Activated CD4-positive, alpha-beta T cell treated with anti-CD3 and anti-CD28 coated beads for 4 hours (primary cell): ENCODE measurements around the gene AIF1.
"Not testable (repeated sequence)": the region's sequence is repeated elsewhere in the genome, so short reads cannot be mapped to it uniquely, and the experiment has no call there.

Source experiments
- DNase-seq, 2 donors: peaks; one replicate each; pipeline ENCODE4 v3.0.0-alpha.2; 2020

The AIF1 gene

DNA sequence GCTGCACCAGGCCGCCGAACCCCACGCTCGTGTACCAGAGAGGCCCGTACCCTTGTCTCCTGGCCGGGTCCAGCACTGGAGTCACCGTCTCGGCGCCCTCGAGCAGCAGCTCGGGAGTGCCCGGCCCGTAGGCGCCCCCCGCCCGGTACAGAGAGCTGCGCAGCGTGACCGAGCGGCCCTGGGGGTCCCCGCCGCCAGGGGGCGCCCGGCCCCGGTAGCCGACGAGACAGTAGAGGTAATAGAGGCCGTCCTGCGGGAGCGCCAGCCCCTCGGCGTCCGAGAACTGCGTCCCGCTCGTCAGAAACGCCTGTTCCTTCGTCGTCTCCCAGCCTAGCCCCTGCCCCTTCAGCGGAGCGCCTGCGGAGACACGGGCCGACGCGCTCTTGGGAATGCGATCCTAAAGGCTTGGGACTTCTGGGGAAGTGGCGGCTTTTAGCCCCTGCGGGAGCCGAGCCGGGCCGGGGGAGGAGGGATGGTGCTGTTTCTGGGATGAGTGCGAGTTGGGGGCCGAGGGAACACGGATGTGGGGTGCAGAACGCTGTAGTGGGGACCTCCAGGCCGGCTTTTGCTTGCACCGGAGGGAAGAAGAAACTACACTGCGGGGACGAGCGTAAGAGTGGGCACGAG is 34.1 kb upstream of the AIF1 start:
- DNase-seq: peak; percentile 86 to 89

- no peak for DNase-seq
Observed at GRCh38 chr6:31581434-31582229, 33.4 kb upstream of the AIF1 start.

GRCh38 chr6:31582230-31582643 is 32.8 kb upstream of the AIF1 start, which contains the start of gene LTB:
Gene LTB, minus strand, starts transcription at chr6:31582424. Its CDS starts 7 bp downstream, at chr6:31582417.
- peak; percentile 64 to 74 for DNase-seq

- DNase-seq: peak; percentile 35 to 47
Observed at GRCh38 chr6:31585491-31585890, 29.5 kb upstream of the AIF1 start.

GRCh38 chr6:31586008-31586407 is 29.0 kb upstream of the AIF1 start, which contains the start of gene LST1:
Gene LST1, plus strand, starts transcription at chr6:31586277. Its CDS starts 1,023 bp downstream, at chr6:31587300.
- DNase-seq: no peak

- DNase-seq: no peak
Observed at GRCh38 chr6:31586599-31587281, 28.3 kb upstream of the AIF1 start.

- DNase-seq: no peak
Observed at GRCh38 chr6:31587791-31588777, 26.9 kb upstream of the AIF1 start.

DNA sequence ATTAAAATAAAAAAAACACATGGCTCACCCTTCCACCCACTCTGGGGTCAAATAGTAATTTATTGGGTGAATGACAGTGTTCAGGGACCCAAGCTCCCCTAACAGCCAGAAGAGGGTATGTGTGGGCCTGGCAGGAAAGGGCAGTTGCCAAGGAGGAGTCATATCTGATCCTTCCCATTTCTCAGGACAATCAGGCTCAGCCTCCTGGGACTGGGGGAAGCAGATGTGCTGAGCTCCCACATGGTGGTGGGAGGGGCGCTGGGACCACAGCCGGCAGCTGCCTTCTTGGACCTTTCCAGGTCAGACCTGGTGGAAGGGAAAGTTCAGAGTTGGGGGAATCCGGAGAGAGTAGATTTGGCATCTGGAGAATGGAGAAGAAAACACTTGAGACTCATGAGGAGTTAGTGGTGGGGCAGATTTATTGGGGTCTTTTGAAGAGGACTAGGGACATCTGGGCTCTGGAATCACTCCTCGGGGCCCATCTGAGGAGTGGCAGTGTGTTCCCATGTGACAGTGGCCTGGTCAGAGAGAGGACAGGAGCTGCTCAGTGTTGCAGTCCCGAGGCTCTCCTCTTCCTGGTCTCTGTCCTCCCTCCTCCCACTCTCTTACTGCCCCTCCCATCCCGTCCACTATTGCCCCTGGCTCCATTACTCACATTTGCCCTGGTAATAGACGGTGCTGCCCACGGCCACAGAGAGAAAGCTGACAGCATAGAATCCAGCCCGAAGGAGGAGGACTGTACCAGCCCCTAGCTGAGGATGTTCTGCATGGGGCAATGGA is 26.0 kb upstream of the AIF1 start:
- no peak for DNase-seq

DNA sequence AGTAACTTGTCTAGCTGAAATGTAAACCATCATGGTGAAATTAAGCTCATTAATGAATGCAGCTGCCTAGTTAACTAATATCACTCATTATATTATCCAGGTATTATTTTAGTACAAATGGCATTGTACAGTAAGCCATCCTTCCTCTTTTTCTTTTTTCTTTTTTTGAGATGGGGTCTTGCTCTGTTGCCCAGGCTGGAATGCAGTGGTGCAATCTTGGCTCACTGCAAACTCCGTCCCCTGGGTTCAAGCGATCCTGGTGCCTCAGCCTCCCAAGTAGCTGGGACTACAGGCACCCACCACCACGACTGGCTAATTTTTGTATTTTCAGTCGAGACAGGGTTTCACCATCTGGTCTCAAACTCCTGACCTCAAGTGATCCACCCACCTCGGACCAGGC is 24.3 kb upstream of the AIF1 start:
- DNase-seq: not testable (repeated sequence)

- DNase-seq: no peak
Observed at GRCh38 chr6:31592396-31592771, 22.6 kb upstream of the AIF1 start.

DNA sequence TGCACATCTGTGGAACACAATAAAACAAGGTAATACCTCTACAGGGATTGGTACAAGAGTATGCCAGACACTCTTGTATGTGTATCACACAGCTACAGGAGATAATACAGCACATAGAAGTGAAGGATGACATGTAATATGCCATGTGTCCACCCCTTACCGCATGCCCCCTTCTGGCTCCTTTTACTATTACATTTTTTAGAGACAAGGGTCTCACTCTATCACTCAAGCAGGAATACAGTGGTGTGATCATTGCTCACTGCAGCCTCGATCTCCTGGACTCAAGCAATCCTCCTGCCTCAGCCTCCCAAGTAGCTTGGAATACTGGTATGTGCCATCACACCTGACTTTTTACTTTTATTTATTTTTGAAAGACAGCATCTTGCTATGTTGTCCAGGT is 18.0 kb upstream of the AIF1 start:
- peak; percentile 56 to 58 for DNase-seq

- no peak for DNase-seq
Observed at GRCh38 chr6:31607317-31607716, 7.7 kb upstream of the AIF1 start.

- no peak for DNase-seq
Observed at GRCh38 chr6:31609519-31610406, 5.3 kb upstream of the AIF1 start.

- DNase-seq: no peak
Observed at GRCh38 chr6:31610968-31611367, 4.1 kb upstream of the AIF1 start.

DNA sequence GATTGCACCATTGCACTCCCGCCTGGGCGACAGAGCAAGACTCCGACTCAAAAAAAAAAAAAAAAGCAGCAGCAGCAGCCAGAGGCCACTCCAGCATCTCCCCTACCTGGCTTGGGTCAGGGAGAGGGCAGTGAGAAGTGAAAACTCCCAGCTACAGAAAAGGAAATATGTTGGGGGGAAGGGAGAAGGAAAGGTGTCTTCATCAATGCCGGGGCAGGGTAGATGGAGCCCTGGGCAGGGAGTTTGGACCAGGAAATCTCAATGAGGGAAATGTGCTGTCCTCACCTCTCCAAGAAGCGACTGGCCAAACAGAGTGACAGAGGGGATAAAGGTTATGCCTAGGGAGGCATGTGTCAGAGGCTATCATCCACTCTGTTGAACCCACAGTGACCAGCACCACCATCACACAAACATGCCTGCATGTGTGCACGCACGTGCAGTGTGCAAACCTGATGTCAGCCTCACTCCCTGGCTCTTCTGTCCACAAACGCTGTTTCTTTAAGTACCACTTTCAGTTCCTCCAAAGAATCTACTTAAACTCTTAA is 887 bp upstream of the AIF1 start:
- no peak for DNase-seq

- DNase-seq: no peak
Observed at GRCh38 chr6:31615748-31616147, 714 bp downstream of the AIF1 start.

GRCh38 chr6:31617010-31617409 is 2.0 kb downstream of the AIF1 start:
- no peak for DNase-seq

GRCh38 chr6:31619805-31620585 is 5.0 kb downstream of the AIF1 start:
- peak; percentile 91 to 97 for DNase-seq

- DNase-seq: peak; percentile 96 to 97
Observed at GRCh38 chr6:31620586-31621319, 5.7 kb downstream of the AIF1 start, which contains the start of gene PRRC2A. Gene PRRC2A, plus strand, starts transcription at chr6:31620715. Its CDS starts 2,075 bp downstream, at chr6:31622790.
